ENCODE results near the gene HDAC9. TPM values are rescaled to one million over a fixed set of nuclear protein-coding genes. Genes with fewer than 3 reads are reported as not detected.

The HDAC9 gene
- total and polyA plus RNA-seq, 2 experiments from 2014 or later: 3.7 to 9.4 TPM

- 92% methylated on average over 4 of the region's 4 CpGs for WGBS (ENCODE audit: low lambda C conversion rate, missing lambda C conversion rate)
- H3K4me2 ChIP-seq: no peak overlapping the region
- no peak overlapping the region for H2AFZ ChIP-seq
- H4K20me1 ChIP-seq (ENCODE audit: insufficient read depth, poor library complexity, severe bottlenecking): no peaks in the 10 kb centered on the region
- H3K36me3 ChIP-seq (replicated peaks; ENCODE audit: insufficient read depth, low read depth): no peaks in the 10 kb centered on the region
- H3K9me2 ChIP-seq (replicated peaks; ENCODE audit: insufficient read depth): no peaks in the 10 kb centered on the region
- peak; percentile 54 for DNase-seq (ENCODE audit: low spot score)
- H3K9me3 ChIP-seq (ENCODE audit: low read depth): no peaks in the 10 kb centered on the region
- no peaks in the 10 kb centered on the region for H3K79me2 ChIP-seq
- H3K27ac ChIP-seq: no peak overlapping the region
- no peak for TF ChIP-seq EZH2phosphoT487 (IDR thresholded peaks at IDR 0.05; ENCODE audit: low read depth, severe bottlenecking, unreplicated experiment)
- TF ChIP-seq CTCF (IDR thresholded peaks at IDR 0.05; ENCODE audit: poor library complexity): no peak
- TF ChIP-seq EZH2 (IDR thresholded peaks at IDR 0.05; ENCODE audit: borderline replicate concordance): no peak
- H3K4me3 ChIP-seq: no peak overlapping the region
- no peaks in the 10 kb centered on the region for H3K27me3 ChIP-seq
- no peaks in the 10 kb centered on the region for H3K4me1 ChIP-seq (ENCODE audit: insufficient read depth)
These were observed 370.9 kb downstream of the HDAC9 start for GRCh38 chr7:18866359-18867036.

DNA sequence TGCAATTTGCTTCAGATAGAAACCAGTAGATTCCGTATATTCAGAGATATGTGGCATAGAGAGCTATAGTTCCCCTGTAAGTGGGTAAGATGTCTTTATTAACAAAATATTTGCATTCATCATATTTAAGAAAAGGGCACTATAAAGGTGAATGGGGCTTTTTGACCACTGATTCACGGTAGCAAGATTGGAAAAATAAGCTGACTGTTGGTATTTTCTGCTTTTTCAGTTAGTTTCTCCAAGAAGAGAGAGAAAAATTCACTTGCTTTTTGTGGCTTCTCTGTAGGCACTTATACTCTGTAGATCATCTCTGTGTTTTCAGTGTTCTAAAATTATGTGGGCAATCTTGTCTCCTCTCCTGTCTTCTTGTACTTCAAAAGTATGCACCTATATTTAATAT lies 376.8 kb downstream of the HDAC9 start:
- WGBS (ENCODE audit: low lambda C conversion rate, missing lambda C conversion rate): 84% methylated on average over 2 of the region's 2 CpGs
- Histone ChIP-seq H3K27ac (no peak overlapping the region), H3K79me2 (no peaks in the 10 kb centered on the region), H4K20me1 (ENCODE audit: insufficient read depth, poor library complexity, severe bottlenecking) (no peaks in the 10 kb centered on the region), H3K9me2 (replicated peaks; ENCODE audit: insufficient read depth) (no peaks in the 10 kb centered on the region), H3K36me3 (replicated peaks; ENCODE audit: insufficient read depth, low read depth) (no peaks in the 10 kb centered on the region), H3K4me3 (no peak overlapping the region), H3K4me2 (no peak overlapping the region), H3K9me3 (ENCODE audit: low read depth) (no peaks in the 10 kb centered on the region), H2AFZ (no peak overlapping the region), H3K27me3 (no peaks in the 10 kb centered on the region), H3K4me1 (ENCODE audit: insufficient read depth) (no peaks in the 10 kb centered on the region)
- DNase-seq (ENCODE audit: low spot score): no peak
- TF ChIP-seq CTCF (IDR thresholded peaks at IDR 0.05; ENCODE audit: poor library complexity) (no peak), EZH2 (IDR thresholded peaks at IDR 0.05; ENCODE audit: borderline replicate concordance) (no peak), EZH2phosphoT487 (IDR thresholded peaks at IDR 0.05; ENCODE audit: low read depth, severe bottlenecking, unreplicated experiment) (no peak)

DNA sequence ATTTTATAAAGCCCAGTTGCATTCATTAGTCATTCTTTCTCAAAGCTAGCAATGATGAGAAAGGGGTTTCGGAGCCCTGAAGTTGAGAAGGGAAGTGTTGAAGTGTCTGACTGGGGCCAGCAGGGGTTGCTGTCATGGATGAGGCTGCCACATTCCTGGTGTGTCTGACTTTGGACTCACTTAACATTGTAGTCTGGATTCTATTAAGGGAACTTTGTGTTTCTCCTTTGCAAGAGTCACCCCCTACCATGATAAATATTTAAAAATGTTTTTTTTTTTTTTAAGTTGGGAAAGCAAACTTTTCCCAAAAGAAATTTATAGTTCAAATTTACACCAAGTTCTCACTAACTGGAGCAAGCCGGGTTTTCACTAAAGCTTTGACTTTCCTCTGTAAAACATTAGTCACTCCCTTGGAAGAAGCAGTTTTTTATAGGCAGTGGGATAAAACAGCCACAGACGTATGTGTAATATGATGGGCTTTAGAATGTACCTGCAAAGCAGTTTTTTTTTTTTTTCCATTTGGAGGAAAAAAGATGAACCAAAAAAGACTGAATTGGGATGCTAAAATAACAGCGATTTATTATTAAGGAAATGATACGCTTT lies 378.3 kb downstream of the HDAC9 start:
- Histone ChIP-seq H3K4me2 (no peak overlapping the region), H2AFZ (no peak overlapping the region), H3K9me2 (replicated peaks; ENCODE audit: insufficient read depth) (no peaks in the 10 kb centered on the region), H3K4me3 (no peak overlapping the region), H3K27ac (no peak overlapping the region), H3K79me2 (no peaks in the 10 kb centered on the region), H3K36me3 (replicated peaks; ENCODE audit: insufficient read depth, low read depth) (no peaks in the 10 kb centered on the region), H4K20me1 (ENCODE audit: insufficient read depth, poor library complexity, severe bottlenecking) (no peaks in the 10 kb centered on the region), H3K9me3 (ENCODE audit: low read depth) (no peaks in the 10 kb centered on the region), H3K27me3 (no peaks in the 10 kb centered on the region), H3K4me1 (ENCODE audit: insufficient read depth) (no peaks in the 10 kb centered on the region)
- peak; percentile 26 for DNase-seq (ENCODE audit: low spot score)
- TF ChIP-seq CTCF (IDR thresholded peaks at IDR 0.05; ENCODE audit: poor library complexity): peak; percentile 28
- no peak for TF ChIP-seq EZH2phosphoT487 (IDR thresholded peaks at IDR 0.05; ENCODE audit: low read depth, severe bottlenecking, unreplicated experiment)
- WGBS (ENCODE audit: low lambda C conversion rate, missing lambda C conversion rate): 63% methylated on average over 5 of the region's 5 CpGs

All from hepatocyte (in vitro differentiated cells).